K562 (cell line): ENCODE measurements around the gene SLC36A3. TPM values are rescaled to one million over a fixed set of nuclear protein-coding genes. Genes with fewer than 3 reads are reported as not detected.

Experiments used
- ATAC-seq: fragments of 200-7000 bp; cut with Tn5 transposase; 3 replicates; pipeline ENCODE4 v1.9.1; 2020; ENCODE audit warnings: moderate library complexity
- BruUV-seq: library from RNA; stranded (reverse); fragments of 400-500 nt; replicated peaks from 2 replicates; lab custom pipeline; 2021; lab: Mats Ljungman, UMichigan
- CTCF ChIA-PET: fragments of 300-600 bp; formaldehyde crosslinking; extraction: SDS; loops from one replicate; lab custom pipeline; 2021; ENCODE audit warnings: low intra/inter-chr PET ratio; lab: Yijun Ruan, JAX
- POLR2A ChIA-PET: fragments of 300-600, 350-650 bp; sonication (Branson Sonifier 250); formaldehyde crosslinking; extraction: SDS; loops from one replicate; lab custom pipeline; 2021; ENCODE audit warnings: antibody characterized with exemption, inconsistent platforms; lab: Yijun Ruan, JAX
- DNase-seq, 4 experiments: peaks; one replicate each; pipeline versions ENCODE4 v3.0.0 to v3.0.0-alpha.2; 2011 to 2018; ENCODE audit warnings: low spot score in 3 of 4, mixed read lengths in 3 of 4; ENCODE audit errors: extremely low read depth in 1 of 4
- FAIRE-seq: peaks from 2 replicates; lab custom pipeline; 2011; peaks lifted over from hg19 to GRCh38; lab: Jason Lieb, UNC
- H2AFZ ChIP-seq: 2 replicates; pipeline ENCODE4 v1.6.0; 2011; ENCODE audit warnings: low read depth, low read length, control low read depth, inconsistent platforms
- H3K27ac ChIP-seq: fragments of 200-600 bp; 3 replicates; pipeline ENCODE4 v1.8.0; 2011; ENCODE audit warnings: low read depth, mild to moderate bottlenecking, control low read depth, inconsistent platforms, low read length, moderate library complexity, mixed read lengths; ENCODE audit errors: extremely low read depth
- H3K27me3 ChIP-seq, 2 experiments: fragments of 300-600 bp in 1 of 2; 2 replicates in 1 of 2; 3 replicates in 1 of 2; pipeline versions ENCODE4 v1.6.0 to v1.8.0; 2011; ENCODE audit warnings: inconsistent platforms in 2 of 2, low read length in 2 of 2, mild to moderate bottlenecking in 1 of 2, mixed read lengths in 1 of 2, moderate library complexity in 1 of 2; ENCODE audit not compliant: control insufficient read depth in 2 of 2, insufficient read depth in 2 of 2
- H3K36me3 ChIP-seq: fragments of 300-600 bp; 3 replicates; pipeline ENCODE4 v1.8.0; 2011; ENCODE audit warnings: mild to moderate bottlenecking, low read length, inconsistent platforms; ENCODE audit not compliant: control insufficient read depth, insufficient read depth
- H3K4me1 ChIP-seq, 2 experiments: fragments of 200-600 bp in 1 of 2; replicated peaks in 1 of 2; 2 replicates in 1 of 2; 3 replicates in 1 of 2; pipeline versions ENCODE4 v1.5.1 to v1.8.0; 2011; ENCODE audit warnings: inconsistent platforms in 2 of 2, low read length in 2 of 2, mild to moderate bottlenecking in 1 of 2, mixed read lengths in 1 of 2, moderate library complexity in 1 of 2; ENCODE audit not compliant: control insufficient read depth in 2 of 2, insufficient read depth in 2 of 2
- H3K4me2 ChIP-seq: 2 replicates; pipeline ENCODE4 v1.6.1; 2011; ENCODE audit warnings: low read length, control low read depth, inconsistent platforms, mixed read lengths; ENCODE audit not compliant: insufficient read depth
- H3K4me3 ChIP-seq: fragments of 200-600 bp; sonication (generic), shearing (Covaris generic); 2 replicates; pipeline ENCODE4 v1.5.1; 2016; ENCODE audit warnings: control low read depth, inconsistent platforms
- H3K79me2 ChIP-seq: fragments of 200-600 bp; 3 replicates; pipeline ENCODE4 v1.8.0; 2011; ENCODE audit warnings: low read length, inconsistent platforms; ENCODE audit not compliant: control insufficient read depth, insufficient read depth
- H3K9ac ChIP-seq, 2 experiments: 2 replicates each; pipeline versions ENCODE4 v1.6.0 to v1.6.1; 2011; ENCODE audit warnings: low read depth in 2 of 2, low read length in 2 of 2, control low read depth in 1 of 2, inconsistent platforms in 1 of 2, mild to moderate bottlenecking in 1 of 2, mixed read lengths in 1 of 2; ENCODE audit not compliant: insufficient read depth in 1 of 2
- H3K9me1 ChIP-seq: one replicate; pipeline ENCODE4 v1.6.0; 2011; ENCODE audit warnings: inconsistent platforms, mild to moderate bottlenecking, low read length, moderate library complexity; ENCODE audit not compliant: control insufficient read depth, insufficient read depth
- H3K9me3 ChIP-seq: replicated peaks from 2 replicates; pipeline ENCODE4 v1.5.1; 2011; ENCODE audit warnings: low read depth, low read length, inconsistent platforms; ENCODE audit not compliant: control insufficient read depth, insufficient read depth
- H4K20me1 ChIP-seq: replicated peaks from 2 replicates; pipeline ENCODE4 v1.6.1; 2011; ENCODE audit warnings: low read length, inconsistent platforms, mixed read lengths; ENCODE audit not compliant: control insufficient read depth, insufficient read depth
- ETV5 ChIP-seq: sonication (generic); formaldehyde crosslinking; IDR thresholded peaks from 2 replicates; pipeline ENCODE4 v1.4.0; 2020; ENCODE audit warnings: low read depth, mild to moderate bottlenecking, missing genetic modification reagents
- EZH2 ChIP-seq: IDR thresholded peaks from 2 replicates; pipeline ENCODE4 v1.6.1; 2012; ENCODE audit warnings: low read depth, mild to moderate bottlenecking, inconsistent platforms, low read length, borderline replicate concordance
- FOXA3 ChIP-seq, 2 experiments: fragments of 450-650 bp in 1 of 2; sonication (generic) in 1 of 2; formaldehyde crosslinking; IDR thresholded peaks in 1 of 2; conservative IDR thresholded peaks in 1 of 2; 2 replicates each; pipeline versions ENCODE4 v1.4.0 to v1.8.0; 2020 to 2022; ENCODE audit warnings: mild to moderate bottlenecking in 2 of 2, missing genetic modification reagents in 1 of 2
- NBN ChIP-seq: fragments of 450-650 bp; IDR thresholded peaks from 2 replicates; pipeline ENCODE4 v1.6.1; 2016; ENCODE audit warnings: low read depth, mild to moderate bottlenecking
- NR4A1 ChIP-seq, 2 experiments: fragments of 250-450 bp in 1 of 2; fragments of 450-650 bp in 1 of 2; sonication (Bioruptor Pico) in 1 of 2; IDR thresholded peaks; 2 replicates each; pipeline versions ENCODE4 v1.4.0 to v1.6.1; 2016 to 2020; ENCODE audit warnings: mild to moderate bottlenecking in 2 of 2, missing compliant biosample characterization in 1 of 2, missing genetic modification characterization in 1 of 2, moderate library complexity in 1 of 2
- RB1 ChIP-seq: fragments of 450-650 bp; IDR thresholded peaks from 2 replicates; pipeline ENCODE4 v1.6.1; 2017; ENCODE audit warnings: low read depth, mild to moderate bottlenecking
- WGBS: fragments of 100-300 bp; shearing (Covaris generic); methylation state at CpG from one replicate; pipeline ENCODE4 v1.1.6; 2016; ENCODE audit warnings: low coverage, mixed read lengths; ENCODE audit not compliant: insufficient coverage; ENCODE audit errors: missing lambda C conversion rate; 5-methylcytosine and 5-hydroxymethylcytosine counted together
- in situ Hi-C: fragments of 300-500 bp; cut with MboI; formaldehyde crosslinking; loops from 4 replicates; pipeline ENCODE4 v1.15.0; 2018; ENCODE audit warnings: inconsistent platforms, mixed read lengths
- intact Hi-C: fragments of 100-400 bp; cut with micrococcal nuclease; formaldehyde crosslinking; loops from 2 replicates; pipeline ENCODE4 v1.14.2; 2022
- polyA plus RNA-seq, 8 experiments: library from polyadenylated mRNA; depleted of rRNA in 4 of 8; stranded (reverse) in 5 of 8; unstranded in 3 of 8; fragments of >200 nt; fragmentation: Nextera tagmentation in 2 of 8; fragmentation: Illumina TruSeq in 1 of 8; extraction: Ambion mirVana in 2 of 8; extraction: Trizol in 1 of 8; gene quantifications; 2 replicates each; pipeline versions ENCODE4 v1.2.1 to v1.2.3, GENCODE V29; 2011 to 2014; ENCODE audit warnings: inconsistent platforms in 1 of 8, missing spikeins in 1 of 8
- total RNA-seq, 7 experiments: library from RNA; depleted of rRNA in 6 of 7; stranded (reverse); fragments of >200 nt in 6 of 7; fragmentation: Illumina TruSeq in 2 of 7; extraction: Trizol in 2 of 7; gene quantifications; 2 replicates each; pipeline versions ENCODE4 v1.2.1 to v1.2.3, GENCODE V29; 2011 to 2021; ENCODE audit warnings: low replicate concordance in 1 of 7
- TF ChIP-seq, protein P1 (sequence below): fragments of 450-650 bp; IDR thresholded peaks from 2 replicates; pipeline ENCODE4 v1.6.1; 2016; ENCODE audit warnings: missing biosample characterization, missing genetic modification characterization
- TF ChIP-seq, protein P2 (sequence below): sonication (generic); formaldehyde crosslinking; IDR thresholded peaks from 2 replicates; pipeline ENCODE4 v1.8.1; 2023; ENCODE audit warnings: mild to moderate bottlenecking, missing genetic modification reagents
- TF ChIP-seq, protein P3 (sequence below): sonication (generic); formaldehyde crosslinking; IDR thresholded peaks from 2 replicates; pipeline ENCODE4 v1.8.0; 2023; ENCODE audit warnings: missing genetic modification reagents, mild to moderate bottlenecking, borderline replicate concordance
- TF ChIP-seq, protein P4 (sequence below): fragments of 450-650 bp; IDR thresholded peaks from 2 replicates; pipeline ENCODE4 v1.6.1; 2016; ENCODE audit warnings: mild to moderate bottlenecking

The SLC36A3 gene
- total and polyA plus RNA-seq, 9 of the 15 experiments (the other 6 are each of a cell fraction or from before 2014, with no cell fraction given): not detected

DNA sequence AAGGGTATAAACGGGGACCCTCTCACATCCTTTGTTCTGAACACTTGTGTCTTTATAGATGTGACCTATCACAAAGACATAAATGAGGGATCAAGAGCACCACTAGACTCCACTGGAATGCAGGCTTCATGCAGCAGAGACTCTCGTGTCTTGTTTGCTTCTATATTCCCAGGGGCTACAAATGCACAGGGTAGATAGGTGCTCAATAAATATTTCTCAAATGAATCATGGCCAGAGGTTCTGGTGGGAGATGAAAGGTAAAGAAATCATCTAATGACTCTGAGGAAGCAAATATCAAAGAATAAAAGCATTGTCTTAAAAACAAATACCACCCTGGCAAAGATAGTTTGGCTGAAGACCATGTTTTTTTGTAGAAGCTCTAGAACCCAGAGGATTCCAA, 6.6 kb downstream of the SLC36A3 start:
- ChIA-PET CTCF (no interaction called here), POLR2A (no interaction called here)
- Histone ChIP-seq H4K20me1 (no peaks in the 10 kb centered on the region), H3K79me2 (no peaks in the 10 kb centered on the region), H3K36me3 (no peaks in the 10 kb centered on the region), H3K9ac (no peak overlapping the region), H3K9me3 (no peaks in the 10 kb centered on the region), H3K27me3 (peaks cover 6 to 12% of the 10 kb centered on the region in 2 experiments), H3K9me1 (no peaks in the 10 kb centered on the region), H2AFZ (no peak overlapping the region), H3K27ac (no peak overlapping the region), H3K4me3 (no peak overlapping the region), H3K4me1 (no peaks in the 10 kb centered on the region), H3K4me2 (no peak overlapping the region)
- FAIRE-seq: no peak
- in situ Hi-C loops (no loop called here), intact Hi-C loops (no loop called here)
- DNase-seq: no peak
- WGBS: 0% methylated on average over 2 of the region's 2 CpGs
- no peak for ATAC-seq
- BruUV-seq: no TSS peak
- TF ChIP-seq FOXA3 (CRISPR knock-in tag; conservative IDR thresholded peaks at IDR 0.05 in 1 of 2, IDR thresholded peaks at IDR 0.05 in 1 of 2) (no peak), ETV5 (CRISPR knock-in tag) (no peak), EZH2 (no peak), RB1 (no peak), NR4A1 (CRISPR knock-in tag; IDR thresholded peaks at IDR 0.05) (no peak), NR4A1 (tag; IDR thresholded peaks at IDR 0.05) (no peak), NBN (no peak)
- TF ChIP-seq, protein P1, sequence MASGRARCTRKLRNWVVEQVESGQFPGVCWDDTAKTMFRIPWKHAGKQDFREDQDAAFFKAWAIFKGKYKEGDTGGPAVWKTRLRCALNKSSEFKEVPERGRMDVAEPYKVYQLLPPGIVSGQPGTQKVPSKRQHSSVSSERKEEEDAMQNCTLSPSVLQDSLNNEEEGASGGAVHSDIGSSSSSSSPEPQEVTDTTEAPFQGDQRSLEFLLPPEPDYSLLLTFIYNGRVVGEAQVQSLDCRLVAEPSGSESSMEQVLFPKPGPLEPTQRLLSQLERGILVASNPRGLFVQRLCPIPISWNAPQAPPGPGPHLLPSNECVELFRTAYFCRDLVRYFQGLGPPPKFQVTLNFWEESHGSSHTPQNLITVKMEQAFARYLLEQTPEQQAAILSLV (tag): no peak
- TF ChIP-seq, protein P2, sequence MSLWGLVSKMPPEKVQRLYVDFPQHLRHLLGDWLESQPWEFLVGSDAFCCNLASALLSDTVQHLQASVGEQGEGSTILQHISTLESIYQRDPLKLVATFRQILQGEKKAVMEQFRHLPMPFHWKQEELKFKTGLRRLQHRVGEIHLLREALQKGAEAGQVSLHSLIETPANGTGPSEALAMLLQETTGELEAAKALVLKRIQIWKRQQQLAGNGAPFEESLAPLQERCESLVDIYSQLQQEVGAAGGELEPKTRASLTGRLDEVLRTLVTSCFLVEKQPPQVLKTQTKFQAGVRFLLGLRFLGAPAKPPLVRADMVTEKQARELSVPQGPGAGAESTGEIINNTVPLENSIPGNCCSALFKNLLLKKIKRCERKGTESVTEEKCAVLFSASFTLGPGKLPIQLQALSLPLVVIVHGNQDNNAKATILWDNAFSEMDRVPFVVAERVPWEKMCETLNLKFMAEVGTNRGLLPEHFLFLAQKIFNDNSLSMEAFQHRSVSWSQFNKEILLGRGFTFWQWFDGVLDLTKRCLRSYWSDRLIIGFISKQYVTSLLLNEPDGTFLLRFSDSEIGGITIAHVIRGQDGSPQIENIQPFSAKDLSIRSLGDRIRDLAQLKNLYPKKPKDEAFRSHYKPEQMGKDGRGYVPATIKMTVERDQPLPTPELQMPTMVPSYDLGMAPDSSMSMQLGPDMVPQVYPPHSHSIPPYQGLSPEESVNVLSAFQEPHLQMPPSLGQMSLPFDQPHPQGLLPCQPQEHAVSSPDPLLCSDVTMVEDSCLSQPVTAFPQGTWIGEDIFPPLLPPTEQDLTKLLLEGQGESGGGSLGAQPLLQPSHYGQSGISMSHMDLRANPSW (CRISPR knock-in tag): no peak
- TF ChIP-seq, protein P3, sequence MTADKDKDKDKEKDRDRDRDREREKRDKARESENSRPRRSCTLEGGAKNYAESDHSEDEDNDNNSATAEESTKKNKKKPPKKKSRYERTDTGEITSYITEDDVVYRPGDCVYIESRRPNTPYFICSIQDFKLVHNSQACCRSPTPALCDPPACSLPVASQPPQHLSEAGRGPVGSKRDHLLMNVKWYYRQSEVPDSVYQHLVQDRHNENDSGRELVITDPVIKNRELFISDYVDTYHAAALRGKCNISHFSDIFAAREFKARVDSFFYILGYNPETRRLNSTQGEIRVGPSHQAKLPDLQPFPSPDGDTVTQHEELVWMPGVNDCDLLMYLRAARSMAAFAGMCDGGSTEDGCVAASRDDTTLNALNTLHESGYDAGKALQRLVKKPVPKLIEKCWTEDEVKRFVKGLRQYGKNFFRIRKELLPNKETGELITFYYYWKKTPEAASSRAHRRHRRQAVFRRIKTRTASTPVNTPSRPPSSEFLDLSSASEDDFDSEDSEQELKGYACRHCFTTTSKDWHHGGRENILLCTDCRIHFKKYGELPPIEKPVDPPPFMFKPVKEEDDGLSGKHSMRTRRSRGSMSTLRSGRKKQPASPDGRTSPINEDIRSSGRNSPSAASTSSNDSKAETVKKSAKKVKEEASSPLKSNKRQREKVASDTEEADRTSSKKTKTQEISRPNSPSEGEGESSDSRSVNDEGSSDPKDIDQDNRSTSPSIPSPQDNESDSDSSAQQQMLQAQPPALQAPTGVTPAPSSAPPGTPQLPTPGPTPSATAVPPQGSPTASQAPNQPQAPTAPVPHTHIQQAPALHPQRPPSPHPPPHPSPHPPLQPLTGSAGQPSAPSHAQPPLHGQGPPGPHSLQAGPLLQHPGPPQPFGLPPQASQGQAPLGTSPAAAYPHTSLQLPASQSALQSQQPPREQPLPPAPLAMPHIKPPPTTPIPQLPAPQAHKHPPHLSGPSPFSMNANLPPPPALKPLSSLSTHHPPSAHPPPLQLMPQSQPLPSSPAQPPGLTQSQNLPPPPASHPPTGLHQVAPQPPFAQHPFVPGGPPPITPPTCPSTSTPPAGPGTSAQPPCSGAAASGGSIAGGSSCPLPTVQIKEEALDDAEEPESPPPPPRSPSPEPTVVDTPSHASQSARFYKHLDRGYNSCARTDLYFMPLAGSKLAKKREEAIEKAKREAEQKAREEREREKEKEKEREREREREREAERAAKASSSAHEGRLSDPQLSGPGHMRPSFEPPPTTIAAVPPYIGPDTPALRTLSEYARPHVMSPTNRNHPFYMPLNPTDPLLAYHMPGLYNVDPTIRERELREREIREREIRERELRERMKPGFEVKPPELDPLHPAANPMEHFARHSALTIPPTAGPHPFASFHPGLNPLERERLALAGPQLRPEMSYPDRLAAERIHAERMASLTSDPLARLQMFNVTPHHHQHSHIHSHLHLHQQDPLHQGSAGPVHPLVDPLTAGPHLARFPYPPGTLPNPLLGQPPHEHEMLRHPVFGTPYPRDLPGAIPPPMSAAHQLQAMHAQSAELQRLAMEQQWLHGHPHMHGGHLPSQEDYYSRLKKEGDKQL (CRISPR knock-in tag): no peak
- TF ChIP-seq, protein P4, sequence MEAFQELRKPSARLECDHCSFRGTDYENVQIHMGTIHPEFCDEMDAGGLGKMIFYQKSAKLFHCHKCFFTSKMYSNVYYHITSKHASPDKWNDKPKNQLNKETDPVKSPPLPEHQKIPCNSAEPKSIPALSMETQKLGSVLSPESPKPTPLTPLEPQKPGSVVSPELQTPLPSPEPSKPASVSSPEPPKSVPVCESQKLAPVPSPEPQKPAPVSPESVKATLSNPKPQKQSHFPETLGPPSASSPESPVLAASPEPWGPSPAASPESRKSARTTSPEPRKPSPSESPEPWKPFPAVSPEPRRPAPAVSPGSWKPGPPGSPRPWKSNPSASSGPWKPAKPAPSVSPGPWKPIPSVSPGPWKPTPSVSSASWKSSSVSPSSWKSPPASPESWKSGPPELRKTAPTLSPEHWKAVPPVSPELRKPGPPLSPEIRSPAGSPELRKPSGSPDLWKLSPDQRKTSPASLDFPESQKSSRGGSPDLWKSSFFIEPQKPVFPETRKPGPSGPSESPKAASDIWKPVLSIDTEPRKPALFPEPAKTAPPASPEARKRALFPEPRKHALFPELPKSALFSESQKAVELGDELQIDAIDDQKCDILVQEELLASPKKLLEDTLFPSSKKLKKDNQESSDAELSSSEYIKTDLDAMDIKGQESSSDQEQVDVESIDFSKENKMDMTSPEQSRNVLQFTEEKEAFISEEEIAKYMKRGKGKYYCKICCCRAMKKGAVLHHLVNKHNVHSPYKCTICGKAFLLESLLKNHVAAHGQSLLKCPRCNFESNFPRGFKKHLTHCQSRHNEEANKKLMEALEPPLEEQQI: no peak
